ENCODE measurements around the gene FREY1. TPM values are rescaled to one million over a fixed set of nuclear protein-coding genes. Genes with fewer than 3 reads are reported as not detected.

Gene FREY1, protein sequence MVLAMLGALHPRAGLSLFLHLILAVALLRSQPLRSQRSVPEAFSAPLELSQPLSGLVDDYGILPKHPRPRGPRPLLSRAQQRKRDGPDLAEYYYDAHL
- total RNA-seq = under 1 TPM; 0.73 to 0.88 TPM

DNA sequence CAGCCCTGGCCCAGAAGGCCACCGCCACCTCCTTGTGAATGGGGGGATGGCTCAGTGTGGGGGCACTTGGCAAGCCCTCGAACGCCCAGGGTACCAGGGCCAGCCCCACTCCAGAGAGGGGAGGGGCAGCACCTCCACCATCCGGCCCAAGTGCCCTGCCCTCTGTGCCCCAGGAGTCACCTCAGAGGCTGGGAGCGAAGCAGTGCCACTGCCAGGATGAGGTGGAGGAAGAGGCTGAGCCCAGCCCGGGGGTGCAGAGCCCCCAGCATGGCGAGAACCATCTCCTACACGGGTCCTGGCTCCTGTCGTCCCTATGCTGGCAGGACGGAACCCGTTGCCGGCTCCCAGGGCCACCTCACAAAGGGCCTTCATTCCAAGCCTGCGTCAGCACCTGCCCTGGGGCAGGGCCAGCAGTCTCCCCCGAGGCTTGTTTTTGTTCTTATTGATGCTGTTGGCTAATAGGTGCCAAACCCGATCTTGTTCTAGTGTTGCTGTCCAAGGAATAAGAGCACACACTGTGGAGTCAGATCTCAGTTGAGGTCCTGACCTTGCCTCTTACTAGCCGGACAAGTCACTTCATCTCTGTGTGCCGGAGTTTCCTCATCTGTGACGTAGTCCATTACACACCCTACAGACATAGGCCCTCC, at the start of gene FREY1:
TSS of gene FREY1 (minus strand) at position 307 of the 647 bp plus-strand sequence. CDS start at position 281, 26 bp downstream.
- ChIA-PET CTCF (no interaction called here), POLR2A (no interaction called here)
- Mint-ChIP-seq H3K4me1 (ENCODE audit: low read depth) (peaks cover 4% of the 10 kb centered on the region), H3K27ac (no peak within 1 kb of the TSS), H3K36me3 (peaks cover 8% of the 10 kb centered on the region), H3K9me3 (no peaks in the 10 kb centered on the region), H3K27me3 (no peaks in the 10 kb centered on the region), H3K4me3 (no peak within 1 kb of the TSS)
- intact Hi-C loops (cut with micrococcal nuclease) = no loop called here
- no peak for DNase-seq

DNA sequence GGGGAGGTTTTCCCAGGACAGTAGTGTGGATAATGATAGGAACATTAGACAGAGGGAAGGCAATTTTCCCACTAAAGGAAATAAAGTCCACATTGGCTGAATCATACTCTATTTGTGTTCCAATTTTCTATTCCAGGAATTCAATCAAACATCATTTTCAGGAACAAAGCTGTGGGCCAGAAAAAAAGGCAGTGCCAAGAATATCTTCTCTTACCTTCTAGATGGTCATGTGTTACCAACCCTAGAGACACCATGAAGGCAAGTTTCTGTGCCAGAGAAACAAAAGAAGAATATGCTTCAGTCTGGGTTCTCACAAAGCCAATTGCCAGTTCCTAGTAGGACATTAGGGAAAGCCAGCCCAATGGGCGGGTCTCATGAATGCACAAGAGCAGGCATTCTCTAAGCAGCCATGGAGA, 42.9 kb upstream of the FREY1 start:
- POLR2A ChIA-PET = no interaction called here

DNA sequence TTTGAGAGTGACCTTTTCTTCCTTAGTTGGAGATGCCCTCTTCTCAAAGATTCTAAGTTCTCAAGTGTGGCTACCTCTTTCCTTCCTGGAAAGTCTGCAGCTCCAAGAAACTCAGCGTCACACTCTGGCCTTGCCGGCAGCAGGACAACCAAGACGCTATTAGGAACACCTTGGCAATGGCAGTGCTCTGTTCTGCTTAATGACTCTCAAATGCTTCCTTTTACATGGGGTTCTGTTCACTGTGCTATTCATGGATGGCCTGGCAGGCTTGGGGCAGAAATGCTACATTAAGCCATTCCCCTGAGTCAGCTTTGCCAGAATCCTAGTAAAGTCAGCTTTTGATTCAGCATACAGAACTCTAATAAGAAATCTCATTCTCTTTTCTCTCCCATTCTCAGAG, 41.3 kb upstream of the FREY1 start:
- Mint-ChIP-seq H3K27ac (no peak overlapping the region), H3K27me3 (no peaks in the 10 kb centered on the region), H3K4me3 (no peak overlapping the region), H3K36me3 (peaks cover 22% of the 10 kb centered on the region), H3K4me1 (ENCODE audit: low read depth) (no peaks in the 10 kb centered on the region), H3K9me3 (no peaks in the 10 kb centered on the region)
- ChIA-PET CTCF (interaction anchor here (5.8 kb wide), 1 partner anchor 17 kb away, joined by 34 read pairs; no protein-coding TSS in a partner anchor), POLR2A (interaction anchor here (0.7 kb wide), 1 partner anchor 39 kb away, joined by 3 read pairs; no protein-coding TSS in a partner anchor)
- intact Hi-C loops (cut with micrococcal nuclease) = no loop called here
- DNase-seq = no peak

More for the DNA sequence above, 42.9 kb upstream of the FREY1 start:
- no peaks in the 10 kb centered on the region for H3K27me3 Mint-ChIP-seq
- H3K4me1 Mint-ChIP-seq (ENCODE audit: low read depth) = no peaks in the 10 kb centered on the region
- no peaks in the 10 kb centered on the region for H3K9me3 Mint-ChIP-seq
- no peak for DNase-seq
- no peak overlapping the region for H3K4me3 Mint-ChIP-seq
- peaks cover 18% of the 10 kb centered on the region for H3K36me3 Mint-ChIP-seq
- no peak overlapping the region for H3K27ac Mint-ChIP-seq
- intact Hi-C loops (cut with micrococcal nuclease) = no loop called here
- CTCF ChIA-PET = interaction anchor here (5.8 kb wide), 1 partner anchor 16 kb away, joined by 34 read pairs; no protein-coding TSS in a partner anchor

DNA sequence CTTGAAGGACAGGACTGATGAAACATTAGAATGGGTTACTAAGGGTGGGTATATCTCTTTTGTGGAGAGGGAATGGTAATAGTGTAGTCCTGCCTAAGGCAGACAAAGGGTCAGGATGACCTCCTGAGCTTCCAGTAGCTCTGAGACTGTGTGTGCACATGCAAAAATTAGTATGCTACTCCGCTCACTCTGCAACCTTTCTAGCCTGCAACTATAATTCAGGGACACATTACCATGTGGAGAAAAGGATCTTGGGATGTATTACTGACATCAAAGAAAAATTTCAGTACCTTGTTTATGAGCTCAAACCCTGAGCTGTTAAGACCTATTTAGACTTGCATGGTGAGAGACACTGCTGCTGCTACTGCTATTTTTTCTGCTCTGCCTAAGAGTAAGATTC, 40.8 kb upstream of the FREY1 start:
- Mint-ChIP-seq H3K4me1 (ENCODE audit: low read depth) (no peaks in the 10 kb centered on the region), H3K4me3 (no peak overlapping the region), H3K27me3 (no peaks in the 10 kb centered on the region), H3K27ac (no peak overlapping the region), H3K36me3 (peaks cover 19% of the 10 kb centered on the region), H3K9me3 (no peaks in the 10 kb centered on the region)
- ChIA-PET POLR2A (interaction anchor here (0.7 kb wide), 1 partner anchor 39 kb away, joined by 3 read pairs; no protein-coding TSS in a partner anchor), CTCF (interaction anchor here (5.8 kb wide), 1 partner anchor 18 kb away, joined by 34 read pairs; no protein-coding TSS in a partner anchor)
- no peak for DNase-seq
- intact Hi-C loops (cut with micrococcal nuclease) = no loop called here

DNA sequence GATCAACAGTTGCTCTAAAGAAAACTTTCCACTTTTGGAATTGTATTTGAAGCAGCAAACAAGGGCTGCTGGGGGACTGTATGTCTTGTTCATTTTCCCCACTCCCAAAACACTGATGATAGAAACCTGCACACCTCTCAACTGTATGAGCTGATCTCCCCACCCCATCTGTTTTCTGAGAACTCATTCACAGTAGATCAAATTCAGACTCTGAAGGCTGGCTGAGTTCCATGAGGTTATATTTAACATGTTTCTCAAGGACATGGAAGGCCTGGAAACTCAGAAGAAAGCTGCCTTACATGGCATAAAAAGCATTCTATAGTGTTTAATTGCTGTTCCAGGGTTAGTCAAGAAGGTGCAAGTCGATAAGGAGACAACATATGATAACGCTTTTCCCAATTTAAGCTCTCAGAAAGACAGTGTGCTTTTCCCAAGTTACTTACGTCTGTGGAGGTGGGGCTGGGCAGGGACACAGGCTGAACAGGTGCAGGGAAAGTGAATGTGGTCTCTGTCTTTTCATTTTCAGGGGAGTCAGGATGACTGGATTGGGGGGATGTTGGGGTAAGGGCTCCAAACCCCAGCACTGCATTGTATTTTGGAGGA, 38.4 kb upstream of the FREY1 start:
- no peak overlapping the region for H3K27ac Mint-ChIP-seq
- H3K36me3 Mint-ChIP-seq = peaks cover 22% of the 10 kb centered on the region

DNA sequence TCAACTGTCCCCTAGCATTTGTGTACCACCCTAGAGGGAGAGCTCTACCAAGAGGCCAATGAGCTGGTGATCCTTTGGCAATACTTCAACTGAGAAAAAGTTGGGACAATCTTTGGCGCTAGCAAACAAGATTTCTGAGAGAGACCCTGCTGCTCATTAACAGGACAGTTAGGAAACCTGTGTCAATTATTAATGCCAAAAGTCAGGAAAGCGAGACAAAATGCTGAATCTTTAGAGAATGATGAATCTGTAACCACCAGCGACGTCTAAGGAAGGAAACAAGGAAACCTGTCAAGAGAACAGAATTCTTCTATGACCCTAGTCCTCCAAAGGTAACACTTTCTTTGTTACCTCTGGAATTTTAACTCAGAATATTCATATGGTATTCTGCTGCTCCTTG, 35.3 kb upstream of the FREY1 start:
- ChIA-PET POLR2A (no interaction called here), CTCF (interaction anchor here (0.7 kb wide), 1 partner anchor 69 kb away, joined by 3 read pairs; no protein-coding TSS in a partner anchor)
- no peaks in the 10 kb centered on the region for H3K27me3 Mint-ChIP-seq
- H3K4me1 Mint-ChIP-seq (ENCODE audit: low read depth) = peaks cover 3% of the 10 kb centered on the region
- no peak overlapping the region for H3K27ac Mint-ChIP-seq
- no peaks in the 10 kb centered on the region for H3K9me3 Mint-ChIP-seq
- no peak overlapping the region for H3K4me3 Mint-ChIP-seq
- intact Hi-C loops (cut with micrococcal nuclease) = no loop called here
- H3K36me3 Mint-ChIP-seq = peaks cover 11% of the 10 kb centered on the region
- no peak for DNase-seq

More for the DNA sequence above, 38.4 kb upstream of the FREY1 start:
- no peaks in the 10 kb centered on the region for H3K9me3 Mint-ChIP-seq
- ChIA-PET POLR2A (no interaction called here), CTCF (no interaction called here)
- DNase-seq = no peak
- peaks cover 3% of the 10 kb centered on the region for H3K4me1 Mint-ChIP-seq (ENCODE audit: low read depth)
- H3K4me3 Mint-ChIP-seq = no peak overlapping the region
- H3K27me3 Mint-ChIP-seq = no peaks in the 10 kb centered on the region
- intact Hi-C loops (cut with micrococcal nuclease) = no loop called here

DNA sequence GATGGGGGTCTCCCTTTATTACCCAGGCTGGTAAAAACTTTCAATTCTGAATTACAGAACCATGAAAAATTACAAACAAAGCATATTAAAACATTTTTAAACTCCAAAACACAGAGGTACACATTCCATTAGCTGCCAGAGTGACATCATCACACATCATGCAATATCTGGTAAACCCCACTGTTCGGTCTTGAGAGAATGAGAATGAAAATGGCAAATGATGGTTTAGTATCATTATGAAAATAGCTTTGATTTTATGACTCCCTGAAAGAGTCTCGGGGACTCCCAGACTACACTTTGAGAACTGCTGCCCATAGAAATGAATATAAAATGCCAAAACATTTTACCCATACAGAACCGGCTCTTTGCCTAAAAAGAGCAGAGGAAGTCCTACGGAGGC, 34.2 kb upstream of the FREY1 start:
- ChIA-PET CTCF (interaction anchor here (1.0 kb wide), 1 partner anchor 24 kb away, joined by 4 read pairs; no protein-coding TSS in a partner anchor), POLR2A (no interaction called here)
- H3K4me3 Mint-ChIP-seq = no peak overlapping the region
- H3K27me3 Mint-ChIP-seq = no peaks in the 10 kb centered on the region
- H3K4me1 Mint-ChIP-seq (ENCODE audit: low read depth) = peaks cover 3% of the 10 kb centered on the region
- intact Hi-C loops (cut with micrococcal nuclease) = no loop called here
- H3K9me3 Mint-ChIP-seq = no peaks in the 10 kb centered on the region
- DNase-seq = no peak
- peaks cover 14% of the 10 kb centered on the region for H3K36me3 Mint-ChIP-seq
- H3K27ac Mint-ChIP-seq = no peak overlapping the region

DNA sequence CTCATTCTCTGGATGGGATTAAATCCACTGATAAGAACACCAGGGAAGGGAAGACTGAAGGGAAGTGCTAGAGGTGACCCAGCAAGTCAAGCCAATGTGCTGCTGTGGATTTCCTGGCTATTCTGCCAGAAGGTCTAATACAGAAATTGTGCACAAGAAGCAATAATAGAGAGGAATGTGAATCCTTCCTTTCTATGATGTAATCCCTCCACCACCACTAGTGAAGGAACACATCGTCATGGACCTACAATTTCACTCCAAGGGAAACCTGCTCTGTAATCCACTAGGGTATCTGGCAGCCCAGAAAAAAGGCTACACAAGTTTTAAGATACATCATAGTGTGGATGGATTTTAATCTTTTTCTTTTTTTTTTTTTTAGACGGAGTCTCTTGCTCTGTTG, 32.8 kb upstream of the FREY1 start:
- no peak for DNase-seq
- peaks cover 3% of the 10 kb centered on the region for H3K4me1 Mint-ChIP-seq (ENCODE audit: low read depth)
- ChIA-PET POLR2A (no interaction called here), CTCF (interaction anchor here (1.1 kb wide), 1 partner anchor 25 kb away, joined by 3 read pairs; no protein-coding TSS in a partner anchor)
- intact Hi-C loops (cut with micrococcal nuclease) = no loop called here
- H3K4me3 Mint-ChIP-seq = no peak overlapping the region
- H3K27me3 Mint-ChIP-seq = no peaks in the 10 kb centered on the region
- peaks cover 11% of the 10 kb centered on the region for H3K36me3 Mint-ChIP-seq
- H3K9me3 Mint-ChIP-seq = no peaks in the 10 kb centered on the region
- H3K27ac Mint-ChIP-seq = no peak overlapping the region

DNA sequence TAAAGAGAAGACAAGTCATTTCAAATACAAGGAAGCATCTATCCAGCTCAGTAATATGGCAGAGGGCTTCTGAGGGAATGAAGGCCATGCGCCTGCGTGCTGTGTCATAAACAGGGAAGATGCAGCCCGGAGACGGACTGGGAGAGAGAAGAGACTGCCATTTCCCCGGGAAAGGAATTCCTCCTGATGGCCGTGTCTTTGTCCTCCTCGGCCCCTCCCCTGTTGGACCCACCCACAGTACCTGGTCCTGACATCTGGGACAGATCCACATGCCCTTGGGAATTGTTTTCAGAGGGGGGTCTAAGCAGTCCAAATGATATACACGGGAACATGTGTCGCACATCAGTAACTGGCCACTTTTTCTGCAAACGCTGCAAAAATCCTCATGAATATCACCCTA, 30.8 kb upstream of the FREY1 start:
- POLR2A ChIA-PET = no interaction called here
- CTCF ChIA-PET = no interaction called here
- intact Hi-C loops (cut with micrococcal nuclease) = no loop called here
- Mint-ChIP-seq H3K36me3 (peaks cover 12% of the 10 kb centered on the region), H3K27ac (no peak overlapping the region), H3K4me1 (ENCODE audit: low read depth) (peaks cover 3% of the 10 kb centered on the region), H3K27me3 (no peaks in the 10 kb centered on the region), H3K9me3 (no peaks in the 10 kb centered on the region), H3K4me3 (no peak overlapping the region)
- no peak for DNase-seq

DNA sequence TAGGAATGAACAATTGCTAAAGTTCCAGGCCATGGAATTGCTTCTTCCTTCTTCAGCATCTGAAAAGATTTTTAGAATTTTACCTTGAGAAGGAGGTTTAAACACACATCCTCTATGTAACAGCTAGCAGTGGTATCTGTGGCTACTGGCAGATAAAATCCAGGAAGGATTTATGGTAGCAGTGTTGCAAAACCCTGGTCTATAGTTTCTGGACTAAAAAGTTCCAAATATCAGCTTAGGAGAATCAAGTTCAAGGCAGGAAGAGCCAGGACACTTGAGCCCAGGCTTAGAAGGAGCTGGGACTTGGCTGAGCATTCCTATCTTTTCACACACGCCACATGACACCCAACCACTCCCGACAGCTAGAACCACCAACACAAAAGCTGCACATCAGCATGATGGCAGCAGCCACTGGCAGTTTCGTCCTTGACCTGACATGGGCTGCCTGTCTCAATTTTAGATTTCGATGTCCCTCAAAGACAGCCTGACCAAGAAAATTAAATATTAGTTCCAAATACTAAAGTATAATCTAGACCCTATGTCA, 29.5 kb upstream of the FREY1 start:
- DNase-seq = no peak
- POLR2A ChIA-PET = no interaction called here
- Mint-ChIP-seq H3K36me3 (peaks cover 8% of the 10 kb centered on the region), H3K4me3 (no peak overlapping the region), H3K4me1 (ENCODE audit: low read depth) (peaks cover 5% of the 10 kb centered on the region), H3K27me3 (no peaks in the 10 kb centered on the region), H3K9me3 (no peaks in the 10 kb centered on the region), H3K27ac (no peak overlapping the region)
- CTCF ChIA-PET = interaction anchor here (1.1 kb wide), 1 partner anchor 70 kb away, joined by 8 read pairs; no protein-coding TSS in a partner anchor
- intact Hi-C loops (cut with micrococcal nuclease) = no loop called here

DNA sequence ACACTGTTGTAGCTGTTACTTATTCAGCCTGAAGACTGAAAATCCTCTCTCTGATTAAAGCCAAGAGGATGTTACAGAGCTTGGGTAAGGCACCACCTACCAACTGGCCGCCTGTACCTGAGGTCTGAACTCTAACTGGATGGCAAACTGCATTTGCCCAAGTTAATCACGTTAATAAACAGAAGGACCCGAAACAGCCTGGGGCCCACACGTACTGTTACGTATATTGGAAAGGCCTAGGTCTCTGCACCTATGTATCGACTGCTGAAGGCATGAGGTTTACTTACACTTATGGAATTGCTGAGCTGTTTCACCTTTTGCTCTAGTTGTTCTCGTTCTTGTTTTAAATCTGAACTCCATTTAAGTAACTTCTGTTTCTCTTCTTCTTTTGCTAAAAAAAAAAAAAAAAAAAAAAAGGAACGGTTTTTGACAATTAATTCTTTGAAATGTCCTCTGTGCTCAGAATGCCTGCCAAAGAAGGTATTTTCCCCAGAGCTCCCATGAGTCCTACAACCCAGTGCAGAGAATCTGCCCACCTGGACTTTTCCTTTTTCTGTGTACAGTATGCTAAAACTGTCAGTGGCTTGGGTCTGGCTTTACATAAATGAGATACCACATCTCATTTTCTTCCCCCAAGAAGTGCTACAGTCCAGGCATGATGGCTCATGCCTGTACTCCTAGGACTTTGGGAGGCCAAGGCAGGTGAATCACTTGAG, 28.4 kb upstream of the FREY1 start:
- DNase-seq = no peak
- H3K27me3 Mint-ChIP-seq = no peaks in the 10 kb centered on the region
- ChIA-PET POLR2A (no interaction called here), CTCF (no interaction called here)
- peaks cover 8% of the 10 kb centered on the region for H3K36me3 Mint-ChIP-seq
- no peak overlapping the region for H3K4me3 Mint-ChIP-seq
- intact Hi-C loops (cut with micrococcal nuclease) = no loop called here
- H3K27ac Mint-ChIP-seq = no peak overlapping the region
- no peaks in the 10 kb centered on the region for H3K9me3 Mint-ChIP-seq
- peaks cover 12% of the 10 kb centered on the region for H3K4me1 Mint-ChIP-seq (ENCODE audit: low read depth)
